ENCODE data around the gene RNU1-4.
"Not testable (repeated sequence)": the region's sequence is repeated elsewhere in the genome, so short reads cannot be mapped to it uniquely, and the experiment has no call there.

DNA sequence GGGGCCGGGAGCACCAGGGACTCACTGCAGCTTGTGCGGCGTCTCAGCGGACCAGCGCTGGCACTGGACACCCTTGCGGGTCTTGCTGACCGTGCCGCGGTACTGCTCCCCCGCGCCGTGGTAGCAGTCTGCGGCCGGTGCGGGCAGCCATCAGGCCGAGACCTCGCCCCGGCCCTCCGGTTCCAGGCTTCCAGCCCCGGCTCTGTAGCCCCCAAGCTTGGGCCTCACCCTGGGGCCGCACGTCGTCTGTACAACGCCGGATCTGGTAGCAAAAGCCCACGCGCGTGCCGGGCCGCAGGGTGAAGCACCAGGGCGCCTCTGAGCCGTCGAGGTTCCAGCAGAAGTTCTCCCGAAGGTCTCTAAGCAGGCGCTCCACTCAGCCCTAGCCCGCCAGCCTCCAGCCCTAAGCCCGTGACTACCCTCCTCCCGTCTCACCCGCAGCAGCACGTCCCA lies 18.8 kb downstream of the RNU1-4 start:
- TF ChIP-seq POLR2AphosphoS5, POLR2A (IDR thresholded peaks at IDR 0.05; ENCODE audit: low read depth, low read length): not testable (repeated sequence)
